ENCODE data around the gene TBL1Y. TPM values are rescaled to one million over a fixed set of nuclear protein-coding genes. Genes with fewer than 3 reads are reported as not detected.

Gene TBL1Y
- total and polyA plus RNA-seq, 10 of the 15 experiments (the other 5 are each of a cell fraction or from before 2014, with no cell fraction given): not detected

- H3K79me2 ChIP-seq (ENCODE audit: control insufficient read depth, insufficient read depth, low read length): no peaks in the 10 kb centered on the region
- H3K36me3 ChIP-seq (ENCODE audit: control insufficient read depth in 2 of 2, insufficient read depth in 2 of 2, low read length in 1 of 2): no peaks in the 10 kb centered on the region
- RAD21 ChIA-PET (ENCODE audit: unreplicated experiment): no interaction called here
- H3K4me1 ChIP-seq (ENCODE audit: control insufficient read depth, insufficient read depth, low read length): no peaks in the 10 kb centered on the region
- no peak overlapping the region for H3K27ac ChIP-seq (ENCODE audit: control insufficient read depth, insufficient read depth)
- no peak overlapping the region for H3K4me2 ChIP-seq (ENCODE audit: control insufficient read depth, insufficient read depth)
- H4K20me1 ChIP-seq (ENCODE audit: control insufficient read depth, insufficient read depth): no peaks in the 10 kb centered on the region
- ATAC-seq: no peak
- FAIRE-seq: no peak
- intact Hi-C loops (cut with micrococcal nuclease; ENCODE audit: unreplicated experiment): no loop called here
- DNase-seq (ENCODE audit: low read depth, low spot score): no peak
- H2AFZ ChIP-seq (ENCODE audit: control insufficient read depth, low read depth, low read length): no peak overlapping the region
- in situ Hi-C loops (cut with MboI): no loop called here
- POLR2A ChIA-PET: no interaction called here
- BruUV-seq (replicated peaks): no TSS peak
- H3K9ac ChIP-seq (ENCODE audit: control insufficient read depth, insufficient read depth, low read length): no peak overlapping the region
- no peaks in the 10 kb centered on the region for H3K9me3 ChIP-seq (replicated peaks; ENCODE audit: control insufficient read depth, insufficient read depth, low read length)
- SMC1A ChIA-PET (ENCODE audit: uncharacterized antibody, unreplicated experiment): no interaction called here
- CTCF ChIA-PET: no interaction called here
- TF ChIP-seq ZSCAN29 (IDR thresholded peaks at IDR 0.05) (no peak), ESRRA (IDR thresholded peaks at IDR 0.05; ENCODE audit: low read length) (no peak), CREB1 (IDR thresholded peaks at IDR 0.05; ENCODE audit: low read depth) (no peak), BHLHE40 (IDR thresholded peaks at IDR 0.05; ENCODE audit: borderline replicate concordance in 1 of 2, low read depth in 2 of 2, low read length in 1 of 2) (no peak), CREM (IDR thresholded peaks at IDR 0.05; ENCODE audit: low read depth) (no peak), ELK1 (IDR thresholded peaks at IDR 0.05; ENCODE audit: low read depth, low read length) (no peak), EP300 (IDR thresholded peaks at IDR 0.05; ENCODE audit: borderline replicate concordance in 1 of 2, control insufficient read depth in 1 of 2, low read depth in 2 of 2, low read length in 2 of 2) (no peak), HCFC1 (IDR thresholded peaks at IDR 0.05; ENCODE audit: low read length) (no peak), IKZF2 (IDR thresholded peaks at IDR 0.05) (no peak), PKNOX1 (IDR thresholded peaks at IDR 0.05) (no peak), ZNF622 (IDR thresholded peaks at IDR 0.05) (no peak), EZH2 (IDR thresholded peaks at IDR 0.05; ENCODE audit: borderline replicate concordance, control insufficient read depth, low read depth, low read length) (no peak), SREBF2 (IDR thresholded peaks at IDR 0.05; ENCODE audit: low read length) (no peak)
- no CpG with 5 or more reads among the region's 3 CpGs for WGBS (ENCODE audit: insufficient coverage, insufficient replicate concordance, low lambda C conversion rate, missing lambda C conversion rate)
- H3K27me3 ChIP-seq (replicated peaks in 1 of 2; ENCODE audit: control insufficient read depth in 2 of 2, insufficient read depth in 2 of 2, low read length in 1 of 2): no peaks in the 10 kb centered on the region
- no peak overlapping the region for H3K4me3 ChIP-seq
Observed at GRCh38 chrY:6894496-6894895, 16.0 kb upstream of the TBL1Y start.

Measured in GM12878 (cell line).